Activated T-helper 2 cell treated with anti-CD3 and anti-CD28 coated beads, Interferon-gamma antibody, Interleukin-2, Interleukin-4, amounts not matched to agents 10 μg/mL and 5 μg/mL and 100 μg/mL, durations not matched to agents 14 hours and 24 hours and 36 hours (primary cell): ENCODE results near the gene MAPK14. TPM values are rescaled to one million over a fixed set of nuclear protein-coding genes. Genes with fewer than 3 reads are reported as not detected.

ENCODE experiments used
- DNase-seq: peaks from one replicate; pipeline ENCODE4 v3.0.0; 2021; ENCODE audit warnings: low spot score
- H3K27ac Mint-ChIP-seq: one replicate; pipeline ENCODE4 v1.8.0; 2021; ENCODE audit warnings: mixed read lengths
- H3K27me3 Mint-ChIP-seq: one replicate; pipeline ENCODE4 v1.8.0; 2021; ENCODE audit warnings: low read depth, mixed read lengths
- H3K36me3 Mint-ChIP-seq: one replicate; pipeline ENCODE4 v1.8.0; 2021; ENCODE audit warnings: low read depth, mixed read lengths
- H3K4me1 Mint-ChIP-seq: one replicate; pipeline ENCODE4 v1.8.0; 2021; ENCODE audit warnings: low read depth, mixed read lengths
- H3K4me3 Mint-ChIP-seq: one replicate; pipeline ENCODE4 v1.8.0; 2021; ENCODE audit warnings: low read depth, mild to moderate bottlenecking, moderate library complexity, mixed read lengths
- H3K9me3 Mint-ChIP-seq: one replicate; pipeline ENCODE4 v1.8.0; 2021; ENCODE audit warnings: mixed read lengths
- intact Hi-C: fragments of 100-400 bp; cut with micrococcal nuclease; formaldehyde crosslinking; loops from one replicate; pipeline ENCODE4 v1.15.1; 2023
- total RNA-seq: library from RNA; stranded (reverse); gene quantifications from 2 replicates; pipeline ENCODE4 v1.2.3, GENCODE V29; 2022

MAPK14 gene
- total RNA-seq, 1 donor from 2014 or later, result 44.3 TPM

DNA sequence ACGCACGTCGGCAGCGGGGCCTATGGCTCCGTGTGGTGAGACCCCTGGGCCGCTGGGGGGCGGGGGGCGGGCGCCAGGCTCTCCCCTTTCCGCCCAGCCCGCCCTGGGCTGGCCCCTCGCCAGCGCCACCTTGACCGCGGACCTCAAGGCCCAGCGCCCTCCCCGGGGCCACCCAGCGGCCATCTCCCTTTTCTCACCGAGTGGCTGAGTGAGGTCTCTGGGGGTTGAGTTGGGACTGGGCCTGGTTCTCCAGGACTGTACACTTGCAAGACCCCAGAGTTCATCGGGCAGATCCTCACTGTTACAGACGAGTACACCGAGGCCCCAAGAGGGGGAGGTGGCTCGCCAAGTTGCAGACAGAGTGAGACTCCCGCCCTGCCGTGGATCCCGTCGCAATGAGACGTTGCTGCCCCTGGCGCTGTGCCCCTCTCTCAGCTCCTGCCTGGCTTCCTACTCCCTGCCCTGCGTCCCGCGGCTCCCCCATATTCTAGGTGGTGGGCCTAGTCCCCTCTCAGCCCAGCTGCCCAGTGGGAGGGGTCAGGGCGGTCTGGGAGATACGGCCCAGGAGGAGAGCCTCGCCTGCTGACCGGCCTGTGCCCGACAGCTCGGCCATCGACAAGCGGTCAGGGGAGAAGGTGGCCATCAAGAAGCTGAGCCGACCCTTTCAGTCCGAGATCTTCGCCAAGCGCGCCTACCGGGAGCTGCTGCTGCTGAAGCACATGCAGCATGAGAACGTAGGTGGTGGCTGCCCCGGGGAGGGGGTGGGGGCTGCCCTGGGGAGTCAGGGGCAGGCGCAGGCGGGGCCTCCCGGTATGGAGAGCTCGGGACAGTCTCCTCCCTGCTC lies 103.3 kb downstream of the MAPK14 start:
- H3K9me3 Mint-ChIP-seq, result no peaks in the 10 kb centered on the region
- H3K27ac Mint-ChIP-seq, result peak overlapping the region; percentile 92
- peaks cover 30% of the 10 kb centered on the region for H3K36me3 Mint-ChIP-seq
- intact Hi-C loops, result loop anchor here (1.0 to 10.0 kb wide), 5 partner anchors 10 to 554 kb away; partner anchors contain the start of gene MAPK14
- H3K4me3 Mint-ChIP-seq, result peak overlapping the region; percentile 75
- H3K4me1 Mint-ChIP-seq, result peaks cover 35% of the 10 kb centered on the region
- H3K27me3 Mint-ChIP-seq, result no peaks in the 10 kb centered on the region
- no peak for DNase-seq

- Mint-ChIP-seq H3K27ac (peak overlapping the region; percentile 92), H3K9me3 (no peaks in the 10 kb centered on the region), H3K36me3 (peaks cover 35% of the 10 kb centered on the region), H3K27me3 (no peaks in the 10 kb centered on the region), H3K4me1 (peaks cover 29% of the 10 kb centered on the region), H3K4me3 (peak overlapping the region; percentile 75)
- DNase-seq, result peak; percentile 45
- intact Hi-C loops, result loop anchor here (1.0 to 10.0 kb wide), 5 partner anchors 10 to 553 kb away; partner anchors contain the start of gene MAPK14
Measured at GRCh38 chr6:36131511-36132245, 104.1 kb downstream of the MAPK14 start.

DNA sequence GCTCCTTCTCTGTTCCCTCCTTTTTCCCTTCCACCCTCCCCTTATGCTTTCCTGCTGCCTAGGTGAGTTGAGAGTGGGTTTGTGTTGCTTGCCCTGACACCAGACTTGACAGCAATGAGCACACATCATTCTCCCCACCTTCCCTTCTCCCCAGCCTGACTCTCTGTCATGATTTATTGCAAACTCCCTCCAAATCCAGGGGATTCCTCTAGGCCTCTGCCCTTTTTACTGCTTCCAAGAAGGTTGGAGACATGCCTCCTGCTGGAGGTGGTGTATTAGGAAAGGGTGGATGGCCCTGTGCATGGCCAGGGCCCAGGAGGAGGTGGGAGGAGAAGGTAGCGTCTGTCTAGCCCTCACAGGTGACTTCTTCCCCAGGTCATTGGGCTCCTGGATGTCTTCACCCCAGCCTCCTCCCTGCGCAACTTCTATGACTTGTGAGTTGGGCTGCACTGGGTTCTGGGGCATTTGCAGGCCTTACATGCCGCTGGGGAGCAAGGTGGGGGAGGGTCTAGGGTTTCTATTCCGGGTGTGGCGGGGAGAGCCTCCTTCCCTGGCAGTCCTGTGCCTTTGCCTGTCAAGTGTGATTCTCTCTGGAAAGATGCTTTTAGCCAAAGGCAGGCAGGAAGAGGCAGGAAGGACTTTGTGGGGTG lies 104.8 kb downstream of the MAPK14 start:
- H3K27ac Mint-ChIP-seq, result peak overlapping the region; percentile 15
- peaks cover 23% of the 10 kb centered on the region for H3K4me1 Mint-ChIP-seq
- intact Hi-C loops, result loop anchor here (5.0 to 10.0 kb wide), 2 partner anchors 35 to 552 kb away; no protein-coding TSS in a partner anchor
- H3K36me3 Mint-ChIP-seq, result peaks cover 36% of the 10 kb centered on the region
- no peaks in the 10 kb centered on the region for H3K27me3 Mint-ChIP-seq
- no peak for DNase-seq
- H3K4me3 Mint-ChIP-seq, result peak overlapping the region; percentile 75
- H3K9me3 Mint-ChIP-seq, result no peaks in the 10 kb centered on the region

DNA sequence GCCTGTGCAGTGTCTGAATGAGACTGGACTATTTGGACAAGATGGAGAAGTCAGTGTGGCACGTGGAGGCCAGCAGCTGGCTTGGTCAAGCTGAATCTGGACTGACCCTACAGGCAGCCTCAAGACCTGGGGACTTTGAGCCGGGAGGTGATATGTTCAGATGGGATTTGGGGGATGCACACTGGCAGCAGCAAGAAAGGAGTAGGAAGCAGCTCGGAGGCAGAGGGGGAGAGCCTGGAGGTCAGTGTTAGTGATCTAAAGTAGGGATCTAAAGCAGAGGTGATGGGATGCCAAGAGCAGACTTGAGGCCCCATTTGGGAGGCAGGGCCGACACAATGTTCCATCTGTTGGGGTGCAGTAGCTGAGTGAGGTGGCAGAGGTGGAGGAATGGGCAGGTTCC lies 105.5 kb downstream of the MAPK14 start:
- H3K9me3 Mint-ChIP-seq, result no peaks in the 10 kb centered on the region
- no peak for DNase-seq
- H3K27me3 Mint-ChIP-seq, result no peaks in the 10 kb centered on the region
- intact Hi-C loops, result loop anchor here (5.0 to 10.0 kb wide), 2 partner anchors 34 to 552 kb away; no protein-coding TSS in a partner anchor
- no peak overlapping the region for H3K4me3 Mint-ChIP-seq
- H3K36me3 Mint-ChIP-seq, result peaks cover 36% of the 10 kb centered on the region
- no peak overlapping the region for H3K27ac Mint-ChIP-seq
- H3K4me1 Mint-ChIP-seq, result peaks cover 23% of the 10 kb centered on the region

GRCh38 chr6:36133912-36134311 lies 106.3 kb downstream of the MAPK14 start:
- DNase-seq, result no peak
- no peaks in the 10 kb centered on the region for H3K27me3 Mint-ChIP-seq
- no peak overlapping the region for H3K4me3 Mint-ChIP-seq
- intact Hi-C loops, result loop anchor here (5.0 to 10.0 kb wide), 2 partner anchors 33 to 551 kb away; no protein-coding TSS in a partner anchor
- peaks cover 36% of the 10 kb centered on the region for H3K36me3 Mint-ChIP-seq
- H3K9me3 Mint-ChIP-seq, result no peaks in the 10 kb centered on the region
- no peak overlapping the region for H3K27ac Mint-ChIP-seq
- H3K4me1 Mint-ChIP-seq, result peaks cover 23% of the 10 kb centered on the region

DNA sequence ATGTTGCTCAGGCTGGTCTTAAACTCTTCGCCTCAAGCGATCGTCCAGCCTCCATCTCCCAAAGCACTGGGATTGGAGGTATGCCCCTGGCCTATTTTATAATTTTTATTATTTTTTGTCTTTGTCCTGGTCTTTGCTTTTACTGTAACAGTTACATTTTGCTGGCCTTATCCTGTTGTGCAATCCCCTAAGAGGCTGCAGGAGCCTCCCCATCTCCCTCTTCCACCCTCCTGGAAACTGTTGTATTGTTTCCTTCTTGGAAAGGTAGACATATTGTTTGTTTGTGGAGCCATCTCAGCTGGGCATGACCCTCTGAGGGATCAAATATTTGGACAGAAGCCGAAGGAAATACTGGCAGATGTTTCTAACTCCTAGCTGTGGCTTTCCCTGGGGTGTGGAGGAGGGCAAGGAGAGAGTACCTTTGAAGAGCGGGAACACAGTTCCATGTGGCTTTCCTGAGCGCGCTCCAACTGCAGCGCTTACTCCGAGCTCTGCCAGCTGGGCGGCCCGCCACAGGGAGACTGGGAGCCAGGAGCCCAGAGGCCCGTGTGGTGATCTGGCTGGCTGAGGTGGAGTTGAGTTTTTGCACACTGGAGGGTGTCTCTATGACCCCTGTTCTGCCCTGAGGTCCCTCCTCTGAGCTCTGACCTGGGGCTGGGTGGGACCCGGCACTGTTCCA lies 107.6 kb downstream of the MAPK14 start:
- Mint-ChIP-seq H3K4me3 (no peak overlapping the region), H3K27me3 (no peaks in the 10 kb centered on the region), H3K27ac (no peak overlapping the region), H3K9me3 (no peaks in the 10 kb centered on the region), H3K4me1 (peaks cover 25% of the 10 kb centered on the region), H3K36me3 (peaks cover 41% of the 10 kb centered on the region)
- no peak for DNase-seq
- intact Hi-C loops, result loop anchor here (10.0 kb wide), 1 partner anchor 550 kb away; no protein-coding TSS in a partner anchor

GRCh38 chr6:36136034-36136433 lies 108.4 kb downstream of the MAPK14 start:
- peaks cover 45% of the 10 kb centered on the region for H3K36me3 Mint-ChIP-seq
- no peaks in the 10 kb centered on the region for H3K27me3 Mint-ChIP-seq
- no peak for DNase-seq
- H3K9me3 Mint-ChIP-seq, result no peaks in the 10 kb centered on the region
- intact Hi-C loops, result loop anchor here (10.0 kb wide), 1 partner anchor 549 kb away; no protein-coding TSS in a partner anchor
- peaks cover 31% of the 10 kb centered on the region for H3K4me1 Mint-ChIP-seq
- H3K27ac Mint-ChIP-seq, result no peak overlapping the region
- no peak overlapping the region for H3K4me3 Mint-ChIP-seq

DNA sequence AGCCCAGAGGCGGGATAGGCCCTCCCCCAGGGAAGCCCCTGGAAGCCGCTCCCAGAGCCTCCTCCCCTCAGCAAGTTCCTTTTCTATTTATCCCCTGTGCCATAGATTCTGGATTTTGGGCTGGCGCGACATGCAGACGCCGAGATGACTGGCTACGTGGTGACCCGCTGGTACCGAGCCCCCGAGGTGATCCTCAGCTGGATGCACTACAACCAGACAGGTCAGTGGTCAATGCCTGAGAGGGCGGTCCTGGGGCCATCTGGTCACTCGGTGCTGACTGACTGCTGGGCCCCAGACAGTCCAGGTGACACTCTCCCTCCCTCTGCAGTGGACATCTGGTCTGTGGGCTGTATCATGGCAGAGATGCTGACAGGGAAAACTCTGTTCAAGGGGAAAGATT lies 108.9 kb downstream of the MAPK14 start:
- H3K27me3 Mint-ChIP-seq, result no peaks in the 10 kb centered on the region
- H3K36me3 Mint-ChIP-seq, result peaks cover 47% of the 10 kb centered on the region
- no peak for DNase-seq
- intact Hi-C loops, result loop anchor here (10.0 kb wide), 1 partner anchor 548 kb away; no protein-coding TSS in a partner anchor
- H3K4me1 Mint-ChIP-seq, result peaks cover 32% of the 10 kb centered on the region
- H3K4me3 Mint-ChIP-seq, result no peak overlapping the region
- no peak overlapping the region for H3K27ac Mint-ChIP-seq
- H3K9me3 Mint-ChIP-seq, result no peaks in the 10 kb centered on the region

GRCh38 chr6:36138667-36139066 lies 111.1 kb downstream of the MAPK14 start:
- no peaks in the 10 kb centered on the region for H3K9me3 Mint-ChIP-seq
- no peak overlapping the region for H3K4me3 Mint-ChIP-seq
- H3K36me3 Mint-ChIP-seq, result peaks cover 38% of the 10 kb centered on the region
- H3K4me1 Mint-ChIP-seq, result peaks cover 14% of the 10 kb centered on the region
- DNase-seq, result no peak
- intact Hi-C loops, result loop anchor here (10.0 kb wide), 1 partner anchor 546 kb away; no protein-coding TSS in a partner anchor
- H3K27ac Mint-ChIP-seq, result no peak overlapping the region
- H3K27me3 Mint-ChIP-seq, result no peaks in the 10 kb centered on the region

- Mint-ChIP-seq H3K36me3 (peaks cover 34% of the 10 kb centered on the region), H3K27ac (no peak overlapping the region), H3K4me3 (no peak overlapping the region), H3K4me1 (peaks cover 13% of the 10 kb centered on the region), H3K27me3 (no peaks in the 10 kb centered on the region), H3K9me3 (no peaks in the 10 kb centered on the region)
- no peak for DNase-seq
- intact Hi-C loops, result loop anchor here (10.0 kb wide), 1 partner anchor 545 kb away; no protein-coding TSS in a partner anchor
Measured at GRCh38 chr6:36139431-36139830, 111.8 kb downstream of the MAPK14 start.

DNA sequence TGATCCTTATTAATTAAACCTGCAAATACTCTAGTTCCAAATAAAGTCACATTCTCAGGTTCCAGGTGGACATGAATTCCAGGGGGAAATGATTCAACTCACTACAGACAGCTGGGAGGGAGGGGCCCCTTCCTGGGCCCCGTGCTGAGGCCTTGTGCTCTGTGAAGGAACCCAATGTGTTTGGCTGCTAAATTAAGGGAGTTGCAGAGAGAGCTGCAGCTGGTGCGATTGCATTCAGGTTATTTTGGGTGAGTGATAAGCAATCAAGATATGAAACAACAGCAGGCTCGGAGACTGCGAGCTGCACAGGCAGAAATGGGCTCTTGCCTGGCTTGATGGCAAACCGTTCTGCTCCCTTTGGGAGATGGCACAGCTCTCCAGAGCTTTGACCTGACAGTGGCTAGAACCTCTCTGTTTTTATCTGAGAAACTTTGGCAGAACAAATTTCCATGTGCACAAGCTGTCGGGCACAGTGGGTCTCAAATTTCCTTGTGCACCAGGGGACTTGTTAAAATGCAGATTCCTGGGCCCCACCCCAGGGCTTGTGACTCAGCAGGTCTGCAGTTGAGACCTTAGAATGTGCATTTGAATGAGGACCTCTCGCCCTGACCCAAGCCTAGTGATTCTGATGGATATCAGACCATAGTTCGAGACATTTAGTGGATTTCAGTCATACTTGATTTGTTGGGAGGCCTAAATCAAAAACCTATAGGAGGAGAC lies 112.5 kb downstream of the MAPK14 start:
- H3K9me3 Mint-ChIP-seq, result no peaks in the 10 kb centered on the region
- no peaks in the 10 kb centered on the region for H3K27me3 Mint-ChIP-seq
- peaks cover 32% of the 10 kb centered on the region for H3K36me3 Mint-ChIP-seq
- H3K4me3 Mint-ChIP-seq, result no peak overlapping the region
- peaks cover 13% of the 10 kb centered on the region for H3K4me1 Mint-ChIP-seq
- intact Hi-C loops, result loop anchor here (10.0 kb wide), 1 partner anchor 545 kb away; no protein-coding TSS in a partner anchor
- no peak overlapping the region for H3K27ac Mint-ChIP-seq
- DNase-seq, result no peak
